D721Med (cell line): ENCODE results near the gene FCN1.

Experiments used
- DNase-seq: peaks from one replicate; pipeline ENCODE4 v3.0.0; 2011; ENCODE audit warnings: low spot score; ENCODE audit not compliant: insufficient read length
- FAIRE-seq: peaks from 2 replicates; lab custom pipeline; 2011; peaks lifted over from hg19 to GRCh38; lab: Jason Lieb, UNC
- TF ChIP-seq, protein P1 (sequence below): IDR thresholded peaks from 2 replicates; pipeline ENCODE4 v1.5.1; 2012; ENCODE audit warnings: mild to moderate bottlenecking, control low read depth; ENCODE audit not compliant: insufficient read depth; ENCODE audit errors: missing control alignments

The FCN1 gene

GRCh38 chr9:134940236-134941208, 22.8 kb upstream of the FCN1 start:
- DNase-seq: no peak
- TF ChIP-seq, protein P1, sequence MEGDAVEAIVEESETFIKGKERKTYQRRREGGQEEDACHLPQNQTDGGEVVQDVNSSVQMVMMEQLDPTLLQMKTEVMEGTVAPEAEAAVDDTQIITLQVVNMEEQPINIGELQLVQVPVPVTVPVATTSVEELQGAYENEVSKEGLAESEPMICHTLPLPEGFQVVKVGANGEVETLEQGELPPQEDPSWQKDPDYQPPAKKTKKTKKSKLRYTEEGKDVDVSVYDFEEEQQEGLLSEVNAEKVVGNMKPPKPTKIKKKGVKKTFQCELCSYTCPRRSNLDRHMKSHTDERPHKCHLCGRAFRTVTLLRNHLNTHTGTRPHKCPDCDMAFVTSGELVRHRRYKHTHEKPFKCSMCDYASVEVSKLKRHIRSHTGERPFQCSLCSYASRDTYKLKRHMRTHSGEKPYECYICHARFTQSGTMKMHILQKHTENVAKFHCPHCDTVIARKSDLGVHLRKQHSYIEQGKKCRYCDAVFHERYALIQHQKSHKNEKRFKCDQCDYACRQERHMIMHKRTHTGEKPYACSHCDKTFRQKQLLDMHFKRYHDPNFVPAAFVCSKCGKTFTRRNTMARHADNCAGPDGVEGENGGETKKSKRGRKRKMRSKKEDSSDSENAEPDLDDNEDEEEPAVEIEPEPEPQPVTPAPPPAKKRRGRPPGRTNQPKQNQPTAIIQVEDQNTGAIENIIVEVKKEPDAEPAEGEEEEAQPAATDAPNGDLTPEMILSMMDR: no peak
- FAIRE-seq: no peak

DNA sequence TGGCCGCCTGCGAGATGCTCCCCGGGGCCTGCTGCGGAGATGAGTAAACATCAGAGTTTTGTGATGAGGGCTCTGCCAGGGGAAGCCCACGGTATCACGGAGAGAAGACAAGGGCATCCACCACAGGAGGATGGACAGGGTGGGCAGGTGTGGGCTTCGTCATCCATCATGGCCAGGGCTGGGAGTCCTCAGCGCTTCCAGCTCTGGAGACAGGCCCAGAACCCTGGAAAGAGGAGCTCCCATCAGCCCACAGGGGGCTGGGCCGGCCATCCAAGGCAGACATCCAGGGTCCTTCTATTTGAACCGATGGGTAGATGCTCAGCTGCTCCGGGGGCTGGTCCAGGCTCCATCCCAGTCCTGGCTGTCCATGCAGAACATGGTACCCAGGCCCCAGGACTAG, 22.1 kb upstream of the FCN1 start:
- TF ChIP-seq, protein P1: no peak
- no peak for FAIRE-seq
- no peak for DNase-seq

GRCh38 chr9:134939080-134939733, 21.5 kb upstream of the FCN1 start:
- DNase-seq (no peak), FAIRE-seq (no peak)
- TF ChIP-seq, protein P1: no peak

- TF ChIP-seq, protein P1: no peak
- DNase-seq (no peak), FAIRE-seq (no peak)
Observed at GRCh38 chr9:134938346-134939079, 20.8 kb upstream of the FCN1 start.

DNA sequence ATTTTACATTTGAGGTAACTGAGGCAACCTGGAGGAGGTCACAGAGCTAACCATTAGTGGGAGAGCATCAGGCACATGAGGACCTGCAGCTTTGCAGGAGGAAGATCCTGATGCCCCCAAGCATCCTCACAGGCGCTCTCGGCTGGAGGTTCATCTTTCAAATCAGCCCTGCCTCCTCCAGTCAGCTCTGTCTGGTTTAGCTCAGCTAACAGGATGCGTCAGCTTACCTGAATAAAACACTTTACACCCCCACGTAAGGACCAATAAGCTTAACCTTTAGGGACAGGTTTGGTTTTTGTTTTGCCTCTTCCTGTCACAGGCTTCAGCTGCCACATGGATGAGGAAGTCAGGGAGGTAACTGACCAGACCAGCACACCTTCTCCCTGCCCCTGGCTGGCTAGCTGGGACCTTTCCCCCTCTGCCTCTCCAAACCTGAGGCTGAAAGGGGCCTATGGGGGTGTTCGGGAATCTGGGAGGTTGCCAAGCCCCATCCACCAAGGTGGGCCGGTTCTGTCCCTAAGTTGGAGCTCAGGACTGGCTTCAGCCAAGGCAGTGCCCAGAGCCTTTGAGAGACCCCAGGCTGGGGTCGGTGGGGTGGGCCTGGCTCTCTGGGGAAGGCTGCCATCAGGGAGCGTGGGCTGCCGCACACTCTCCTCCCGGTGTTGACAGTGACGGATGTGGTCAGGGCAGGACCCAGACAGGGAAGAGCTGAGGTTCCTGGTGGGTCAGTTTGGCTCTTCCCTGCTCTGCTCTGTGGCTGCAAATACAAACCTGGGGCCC, 20.0 kb upstream of the FCN1 start:
- TF ChIP-seq, protein P1: no peak
- FAIRE-seq: no peak
- no peak for DNase-seq

DNA sequence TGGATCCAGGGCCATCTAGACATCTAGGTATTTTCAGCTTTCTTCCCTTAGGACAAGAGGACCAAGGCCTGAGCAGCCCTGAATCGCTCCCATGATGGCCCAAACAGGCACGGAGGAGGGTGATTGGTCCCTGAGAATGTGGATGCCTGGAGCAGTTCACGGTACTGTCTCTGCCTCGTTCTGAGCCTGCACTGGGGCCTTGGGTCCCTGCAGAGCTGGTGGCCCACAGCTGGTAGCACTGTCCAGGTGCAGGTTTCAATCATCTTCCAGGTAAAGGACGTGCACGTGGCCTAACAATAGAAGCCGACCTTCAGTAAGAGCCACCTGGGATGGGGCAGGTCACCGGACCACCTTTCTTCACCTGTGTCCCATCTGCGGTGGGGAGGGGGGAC, 19.4 kb upstream of the FCN1 start:
- DNase-seq (no peak), FAIRE-seq (no peak)
- TF ChIP-seq, protein P1: no peak
